Measurements from ENCODE around the gene MIDN.
A peak's percentile ranks its signal among the peaks of the same experiment; 100 is the strongest.

Gene MIDN

DNA sequence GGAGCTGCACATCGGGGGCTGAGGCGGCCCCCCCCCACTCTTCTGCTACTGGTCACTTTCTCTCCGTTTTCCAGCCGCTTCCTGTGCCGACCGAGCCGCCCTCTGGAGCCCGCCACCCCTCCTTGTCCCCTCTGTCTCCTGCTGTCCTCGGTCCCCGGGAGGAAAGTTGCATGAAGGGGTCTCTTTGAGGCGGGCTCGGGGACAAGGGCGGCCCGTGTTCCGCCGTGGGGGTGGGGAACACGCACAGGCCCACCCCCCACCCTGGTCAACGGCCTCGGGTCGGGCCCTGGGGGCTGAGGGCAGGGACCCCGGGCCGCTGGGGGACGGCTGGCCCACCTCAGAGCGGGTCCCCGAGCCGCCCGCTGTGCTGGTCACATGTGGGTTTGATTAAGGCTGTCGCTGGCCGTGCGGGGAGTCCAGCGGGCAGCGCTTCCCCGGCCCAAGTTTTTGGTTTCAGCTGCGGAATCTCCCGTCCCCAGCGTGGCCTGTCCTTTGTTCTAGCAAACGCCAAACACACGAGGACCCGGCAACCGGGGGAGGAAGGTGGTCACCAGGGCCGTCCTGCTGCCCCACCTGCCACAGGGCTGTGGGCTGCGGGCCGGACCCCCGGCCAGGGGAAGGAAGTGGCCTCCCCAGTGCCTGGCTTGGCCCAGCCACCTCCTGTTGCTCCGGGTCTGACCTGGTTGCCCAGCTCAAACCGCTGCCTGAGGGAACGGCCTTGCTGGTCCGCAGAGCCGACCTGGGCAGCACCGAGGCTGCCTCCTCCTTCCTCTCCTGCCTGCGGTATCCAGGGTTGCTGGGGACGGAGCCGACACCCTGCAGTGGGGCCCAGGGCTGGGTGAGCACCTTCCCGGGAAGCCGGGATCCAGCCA, 39.2 kb downstream of the MIDN start:
- Histone ChIP-seq H3K36me3 (replicated peaks; ENCODE audit: insufficient read depth, low read length) (no peaks in the 10 kb centered on the region), H4K20me1 (ENCODE audit: insufficient read depth, low read length) (no peaks in the 10 kb centered on the region), H3K4me2 (ENCODE audit: low read depth, low read length) (no peak overlapping the region), H3K79me2 (ENCODE audit: low read length) (no peaks in the 10 kb centered on the region), H3K4me1 (ENCODE audit: low read length) (no peaks in the 10 kb centered on the region), H3K9ac (ENCODE audit: low read length) (no peak overlapping the region), H3F3A (ENCODE audit: insufficient read depth, low read length) (no peaks in the 10 kb centered on the region), H3K27me3 (replicated peaks; ENCODE audit: insufficient read depth, low read length) (peaks cover 92% of the 10 kb centered on the region), H3K9me2 (replicated peaks; ENCODE audit: insufficient read depth, low read length) (no peaks in the 10 kb centered on the region), H2AFZ (ENCODE audit: low read length) (no peak overlapping the region), H3K4me3 (ENCODE audit: low read length) (no peak overlapping the region), H3K27ac (ENCODE audit: low read length) (no peak overlapping the region), H3K9me3 (replicated peaks; ENCODE audit: insufficient read depth, low read length) (no peaks in the 10 kb centered on the region)
- DNase-seq, result no peak
- TF ChIP-seq EZH2 (optimal IDR thresholded peaks at IDR 0.05; ENCODE audit: low read depth, low read length) (peak; percentile 95), EZH2phosphoT487 (IDR thresholded peaks at IDR 0.05; ENCODE audit: low read length) (no peak; the same call in 1 of the 2 replicates)

DNA sequence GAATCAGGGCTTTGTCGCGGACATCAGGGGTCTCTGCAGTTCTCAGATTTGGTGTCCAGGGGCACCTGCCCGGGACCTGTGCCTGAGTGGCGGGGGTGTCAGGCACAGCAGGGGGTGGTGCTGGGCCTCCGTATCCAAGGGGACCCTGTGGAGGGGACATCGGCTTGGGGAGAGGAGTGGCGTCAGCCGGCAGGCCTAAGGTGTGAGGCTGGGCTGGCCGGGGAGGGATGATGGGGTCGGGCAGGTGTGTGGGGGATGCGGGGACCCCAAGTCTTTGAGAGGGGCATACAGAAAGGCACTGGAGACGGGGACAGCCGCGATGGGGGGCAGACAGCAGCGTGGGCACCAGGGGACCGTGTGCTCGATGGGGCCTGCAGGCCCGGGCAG, 39.8 kb downstream of the MIDN start:
- TF ChIP-seq EZH2phosphoT487 (IDR thresholded peaks at IDR 0.05; ENCODE audit: low read length) (no peak), EZH2 (optimal IDR thresholded peaks at IDR 0.05; ENCODE audit: low read depth, low read length) (no peak)
- TF ChIP-seq, protein P1, sequence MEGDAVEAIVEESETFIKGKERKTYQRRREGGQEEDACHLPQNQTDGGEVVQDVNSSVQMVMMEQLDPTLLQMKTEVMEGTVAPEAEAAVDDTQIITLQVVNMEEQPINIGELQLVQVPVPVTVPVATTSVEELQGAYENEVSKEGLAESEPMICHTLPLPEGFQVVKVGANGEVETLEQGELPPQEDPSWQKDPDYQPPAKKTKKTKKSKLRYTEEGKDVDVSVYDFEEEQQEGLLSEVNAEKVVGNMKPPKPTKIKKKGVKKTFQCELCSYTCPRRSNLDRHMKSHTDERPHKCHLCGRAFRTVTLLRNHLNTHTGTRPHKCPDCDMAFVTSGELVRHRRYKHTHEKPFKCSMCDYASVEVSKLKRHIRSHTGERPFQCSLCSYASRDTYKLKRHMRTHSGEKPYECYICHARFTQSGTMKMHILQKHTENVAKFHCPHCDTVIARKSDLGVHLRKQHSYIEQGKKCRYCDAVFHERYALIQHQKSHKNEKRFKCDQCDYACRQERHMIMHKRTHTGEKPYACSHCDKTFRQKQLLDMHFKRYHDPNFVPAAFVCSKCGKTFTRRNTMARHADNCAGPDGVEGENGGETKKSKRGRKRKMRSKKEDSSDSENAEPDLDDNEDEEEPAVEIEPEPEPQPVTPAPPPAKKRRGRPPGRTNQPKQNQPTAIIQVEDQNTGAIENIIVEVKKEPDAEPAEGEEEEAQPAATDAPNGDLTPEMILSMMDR (IDR thresholded peaks at IDR 0.05; ENCODE audit: low read length), result no peak
- H3K27me3 ChIP-seq (replicated peaks; ENCODE audit: insufficient read depth, low read length), result peaks cover 92% of the 10 kb centered on the region
- H3K36me3 ChIP-seq (replicated peaks; ENCODE audit: insufficient read depth, low read length), result no peaks in the 10 kb centered on the region
- no peaks in the 10 kb centered on the region for H3K79me2 ChIP-seq (ENCODE audit: low read length)
- H2AFZ ChIP-seq (ENCODE audit: low read length), result no peak overlapping the region
- H3K9ac ChIP-seq (ENCODE audit: low read length), result no peak overlapping the region
- H3K27ac ChIP-seq (ENCODE audit: low read length), result no peak overlapping the region
- no peaks in the 10 kb centered on the region for H4K20me1 ChIP-seq (ENCODE audit: insufficient read depth, low read length)
- no peak overlapping the region for H3K4me3 ChIP-seq (ENCODE audit: low read length)
- H3K9me2 ChIP-seq (replicated peaks; ENCODE audit: insufficient read depth, low read length), result no peaks in the 10 kb centered on the region
- no peaks in the 10 kb centered on the region for H3K9me3 ChIP-seq (replicated peaks; ENCODE audit: insufficient read depth, low read length)
- no peak overlapping the region for H3K4me2 ChIP-seq (ENCODE audit: low read depth, low read length)
- H3K4me1 ChIP-seq (ENCODE audit: low read length), result no peaks in the 10 kb centered on the region
- DNase-seq, result no peak
- no peaks in the 10 kb centered on the region for H3F3A ChIP-seq (ENCODE audit: insufficient read depth, low read length)

DNA sequence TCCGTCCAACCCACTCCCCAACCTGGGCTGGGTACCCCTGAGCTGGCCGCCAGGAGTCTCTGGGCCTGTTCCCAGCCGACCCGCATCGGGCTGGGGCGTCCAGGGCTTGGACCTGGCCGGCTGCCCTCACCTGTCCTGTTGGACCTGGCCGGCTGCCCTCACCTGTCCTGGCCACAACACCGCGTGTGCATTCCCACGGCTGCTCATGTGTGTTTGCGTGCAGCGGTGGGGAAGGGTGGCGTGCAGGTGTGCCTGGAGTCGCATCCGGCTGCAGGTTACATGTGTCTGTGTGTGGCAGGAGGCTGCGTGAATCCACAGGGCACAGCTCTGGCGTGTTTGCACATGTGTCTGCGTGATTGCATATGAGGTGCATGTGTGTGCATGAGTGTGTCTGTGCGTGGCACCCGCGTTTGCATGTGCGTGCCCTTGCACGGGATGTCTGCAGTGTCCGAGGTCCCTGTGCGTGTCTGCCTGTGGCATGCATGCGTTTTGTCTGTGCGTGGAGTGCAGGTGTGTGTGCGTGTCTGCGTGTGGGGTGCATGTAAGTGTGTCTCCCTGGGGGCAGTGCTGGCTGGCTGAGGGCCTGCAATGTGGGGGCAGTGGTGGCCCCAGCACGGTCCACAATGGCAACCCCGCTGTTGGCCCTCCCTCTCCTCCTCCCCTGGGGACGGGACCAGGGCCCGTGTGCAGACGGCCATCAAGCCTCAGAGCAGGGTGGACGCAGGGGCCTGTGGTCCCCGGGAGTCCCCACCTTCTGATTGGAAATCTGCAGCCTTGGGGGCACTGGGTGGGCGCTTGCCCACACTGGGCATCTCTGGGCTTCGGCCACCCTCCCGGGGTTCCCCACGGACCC, 40.7 kb downstream of the MIDN start:
- no peak overlapping the region for H3K4me2 ChIP-seq (ENCODE audit: low read depth, low read length)
- no peak overlapping the region for H3K9ac ChIP-seq (ENCODE audit: low read length)
- H3K36me3 ChIP-seq (replicated peaks; ENCODE audit: insufficient read depth, low read length), result no peaks in the 10 kb centered on the region
- H3K79me2 ChIP-seq (ENCODE audit: low read length), result no peaks in the 10 kb centered on the region
- no peak overlapping the region for H3K27ac ChIP-seq (ENCODE audit: low read length)
- no peaks in the 10 kb centered on the region for H4K20me1 ChIP-seq (ENCODE audit: insufficient read depth, low read length)
- no peak for DNase-seq
- no peak overlapping the region for H3K4me3 ChIP-seq (ENCODE audit: low read length)
- no peaks in the 10 kb centered on the region for H3K9me2 ChIP-seq (replicated peaks; ENCODE audit: insufficient read depth, low read length)
- peaks cover 92% of the 10 kb centered on the region for H3K27me3 ChIP-seq (replicated peaks; ENCODE audit: insufficient read depth, low read length)
- no peaks in the 10 kb centered on the region for H3K4me1 ChIP-seq (ENCODE audit: low read length)
- no peaks in the 10 kb centered on the region for H3K9me3 ChIP-seq (replicated peaks; ENCODE audit: insufficient read depth, low read length)
- H2AFZ ChIP-seq (ENCODE audit: low read length), result no peak overlapping the region
- TF ChIP-seq EZH2 (optimal IDR thresholded peaks at IDR 0.05; ENCODE audit: low read depth, low read length) (no peak), EZH2phosphoT487 (IDR thresholded peaks at IDR 0.05; ENCODE audit: low read length) (no peak)
- TF ChIP-seq, protein P1 (IDR thresholded peaks at IDR 0.05; ENCODE audit: low read length), result no peak
- no peaks in the 10 kb centered on the region for H3F3A ChIP-seq (ENCODE audit: insufficient read depth, low read length)

All from MM.1S (cell line).